ENCODE data around the gene IMPDH1.

GRCh38 chr7:128388145-128388485, 21.7 kb downstream of the IMPDH1 start:
- TF ChIP-seq CTCF (IDR thresholded peaks at IDR 0.05), result no peak
- no peak for TF ChIP-seq POLR2A (IDR thresholded peaks at IDR 0.05)
